DOHH2 (cell line): ENCODE data around the gene SLC48A1.

Experiments
- H3F3A ChIP-seq: fragments of 200-600 bp; sonication (generic), shearing (Covaris generic); 2 replicates; pipeline ENCODE4 v1.6.0; 2016; ENCODE audit warnings: antibody characterized with exemption, mild to moderate bottlenecking; ENCODE audit not compliant: control insufficient read depth, insufficient read depth
- H3K27ac ChIP-seq: fragments of 200-600 bp; sonication (generic); 2 replicates; pipeline ENCODE4 v1.5.1; 2014; ENCODE audit warnings: low read depth, mild to moderate bottlenecking, low read length, moderate library complexity
- H3K27me3 ChIP-seq: fragments of 200-600 bp; sonication (generic); 2 replicates; pipeline ENCODE4 v1.6.1; 2014; ENCODE audit warnings: mild to moderate bottlenecking, low read length, mixed read lengths; ENCODE audit not compliant: control insufficient read depth
- H3K36me3 ChIP-seq: fragments of 200-600 bp; sonication (generic); 2 replicates; pipeline ENCODE4 v1.6.1; 2014; ENCODE audit warnings: mild to moderate bottlenecking, low read length, moderate library complexity, mixed read lengths; ENCODE audit not compliant: control insufficient read depth
- H3K4me1 ChIP-seq: fragments of 200-600 bp; sonication (generic); 2 replicates; pipeline ENCODE4 v1.6.1; 2014; ENCODE audit warnings: mild to moderate bottlenecking, low read length, mixed read lengths; ENCODE audit not compliant: control insufficient read depth
- H3K4me2 ChIP-seq: fragments of 200-600 bp; sonication (generic); 2 replicates; pipeline ENCODE4 v1.6.0; 2014; ENCODE audit warnings: mild to moderate bottlenecking, low read length, moderate library complexity
- H3K4me3 ChIP-seq: fragments of 200-600 bp; sonication (generic); 2 replicates; pipeline ENCODE4 v1.5.1; 2014; ENCODE audit warnings: mild to moderate bottlenecking, low read length, mixed read lengths
- H3K79me2 ChIP-seq: fragments of 200-600 bp; sonication (generic); 2 replicates; pipeline ENCODE4 v1.6.1; 2014; ENCODE audit warnings: mild to moderate bottlenecking, low read length, mixed read lengths; ENCODE audit not compliant: control insufficient read depth
- H3K9me2 ChIP-seq: fragments of 200-600 bp; sonication (generic); replicated peaks from 2 replicates; pipeline ENCODE4 v1.6.1; 2014; ENCODE audit warnings: mild to moderate bottlenecking, low read length, mixed read lengths; ENCODE audit not compliant: control insufficient read depth
- H3K9me3 ChIP-seq: fragments of 200-600 bp; sonication (generic); 2 replicates; pipeline ENCODE4 v1.6.1; 2014; ENCODE audit warnings: antibody characterized with exemption, low read length, mixed read lengths; ENCODE audit not compliant: control insufficient read depth, insufficient read depth
- H4K20me1 ChIP-seq: fragments of 200-600 bp; sonication (generic); 2 replicates; pipeline ENCODE4 v1.6.0; 2014; ENCODE audit warnings: low read depth, mild to moderate bottlenecking, antibody characterized with exemption, low read length, moderate library complexity; ENCODE audit not compliant: control insufficient read depth, insufficient read depth
- CTCF ChIP-seq: fragments of 200-600 bp; sonication (generic); IDR thresholded peaks from one replicate; pipeline ENCODE4 v1.5.1; 2014; ENCODE audit warnings: antibody characterized with exemption, mild to moderate bottlenecking, low read depth, low read length; ENCODE audit not compliant: poor library complexity, severe bottlenecking
- EZH2phosphoT487 ChIP-seq: fragments of 200-600 bp; sonication (generic); IDR thresholded peaks from 2 replicates; pipeline ENCODE4 v1.6.1; 2017; ENCODE audit warnings: borderline replicate concordance, mild to moderate bottlenecking, antibody characterized with exemption, low read length, moderate library complexity, mixed read lengths

The SLC48A1 gene

GRCh38 chr12:47739297-47739696 is 33.7 kb upstream of the SLC48A1 start:
- no peak overlapping the region; the same call in 1 of the 2 replicates for H3K4me3 ChIP-seq
- H3K27ac ChIP-seq = no peak overlapping the region
- H3K79me2 ChIP-seq = no peaks in the 10 kb centered on the region
- no peak for TF ChIP-seq CTCF
- TF ChIP-seq EZH2phosphoT487 = no peak
- H3K9me2 ChIP-seq = no peaks in the 10 kb centered on the region
- peak overlapping the region; percentile 74; the same call in 1 of the 2 replicates for H3K4me2 ChIP-seq
- H3K27me3 ChIP-seq = peaks cover 9% of the 10 kb centered on the region
- no peaks in the 10 kb centered on the region for H4K20me1 ChIP-seq
- peaks cover 34% of the 10 kb centered on the region for H3K4me1 ChIP-seq
- H3K36me3 ChIP-seq = no peaks in the 10 kb centered on the region
- H3K9me3 ChIP-seq = no peaks in the 10 kb centered on the region
- peaks cover 10% of the 10 kb centered on the region for H3F3A ChIP-seq

- no peaks in the 10 kb centered on the region for H4K20me1 ChIP-seq
- H3K9me2 ChIP-seq = no peaks in the 10 kb centered on the region
- no peak for TF ChIP-seq CTCF
- no peak for TF ChIP-seq EZH2phosphoT487
- H3K4me3 ChIP-seq = peak overlapping the region; percentile 43
- H3K27me3 ChIP-seq = peaks cover 12% of the 10 kb centered on the region
- no peaks in the 10 kb centered on the region for H3K9me3 ChIP-seq
- H3F3A ChIP-seq = peaks cover 10% of the 10 kb centered on the region
- H3K36me3 ChIP-seq = no peaks in the 10 kb centered on the region
- peak overlapping the region; percentile 54 for H3K27ac ChIP-seq
- no peaks in the 10 kb centered on the region for H3K79me2 ChIP-seq
- H3K4me1 ChIP-seq = peaks cover 34% of the 10 kb centered on the region
- peak overlapping the region; percentile 74 for H3K4me2 ChIP-seq
Measured at GRCh38 chr12:47739979-47740378, 33.1 kb upstream of the SLC48A1 start.

- no peak for TF ChIP-seq EZH2phosphoT487
- TF ChIP-seq CTCF = no peak
- peaks cover 10% of the 10 kb centered on the region for H3F3A ChIP-seq
- no peaks in the 10 kb centered on the region for H3K36me3 ChIP-seq
- H3K4me3 ChIP-seq = peak overlapping the region; percentile 43
- H3K4me2 ChIP-seq = peak overlapping the region; percentile 74
- H4K20me1 ChIP-seq = no peaks in the 10 kb centered on the region
- peaks cover 18% of the 10 kb centered on the region for H3K27me3 ChIP-seq
- H3K9me3 ChIP-seq = no peaks in the 10 kb centered on the region
- H3K9me2 ChIP-seq = no peaks in the 10 kb centered on the region
- H3K4me1 ChIP-seq = peaks cover 34% of the 10 kb centered on the region
- H3K27ac ChIP-seq = peak overlapping the region; percentile 54
- no peaks in the 10 kb centered on the region for H3K79me2 ChIP-seq
Measured at GRCh38 chr12:47740606-47741339, 32.3 kb upstream of the SLC48A1 start.
